PC-3 (cell line): ENCODE results near the gene SVIL.

ENCODE experiments used
- EZH2 ChIP-seq: fragments of 300-600 bp; sonication (generic); IDR thresholded peaks from one replicate; pipeline ENCODE4 v1.6.1; 2017; ENCODE audit warnings: antibody characterized with exemption, mild to moderate bottlenecking, low read length; ENCODE audit not compliant: unreplicated experiment
- EZH2phosphoT487 ChIP-seq: fragments of 300-600 bp; sonication (generic); IDR thresholded peaks from 2 replicates; pipeline ENCODE4 v1.6.1; 2018; ENCODE audit warnings: mild to moderate bottlenecking, antibody characterized with exemption, low read length, borderline replicate concordance
- TF ChIP-seq, protein P1 (sequence below): fragments of 300-600 bp; sonication (generic); conservative IDR thresholded peaks from 2 replicates; pipeline ENCODE4 v1.5.1; 2017; ENCODE audit warnings: antibody characterized with exemption, low read depth, mild to moderate bottlenecking, low read length

DNA sequence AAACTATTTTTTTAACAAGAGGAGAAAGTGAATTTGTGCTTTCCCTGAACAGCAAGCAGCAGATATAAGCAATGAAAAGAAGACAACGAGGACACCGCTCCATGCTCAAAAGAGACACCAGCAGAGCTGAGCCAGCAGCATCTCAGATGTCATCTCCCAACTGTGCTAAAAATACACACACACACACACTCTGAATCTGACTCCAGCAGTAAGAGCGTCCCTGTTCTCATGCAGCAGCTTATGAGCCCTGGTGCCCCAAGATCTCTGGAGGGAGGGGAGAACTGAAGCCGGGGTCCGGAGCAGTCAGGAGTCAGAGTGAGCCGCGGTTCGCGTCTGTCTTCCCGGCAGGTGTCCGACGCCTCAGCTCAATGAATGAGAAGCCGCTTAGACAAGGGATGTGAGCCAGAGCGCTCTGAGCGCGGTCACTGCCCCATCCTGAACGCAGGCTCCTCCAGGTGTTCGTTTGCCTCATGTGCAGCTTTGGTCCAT lies 49.2 kb downstream of the SVIL start:
- TF ChIP-seq EZH2 (no peak), EZH2phosphoT487 (no peak)
- TF ChIP-seq, protein P1, sequence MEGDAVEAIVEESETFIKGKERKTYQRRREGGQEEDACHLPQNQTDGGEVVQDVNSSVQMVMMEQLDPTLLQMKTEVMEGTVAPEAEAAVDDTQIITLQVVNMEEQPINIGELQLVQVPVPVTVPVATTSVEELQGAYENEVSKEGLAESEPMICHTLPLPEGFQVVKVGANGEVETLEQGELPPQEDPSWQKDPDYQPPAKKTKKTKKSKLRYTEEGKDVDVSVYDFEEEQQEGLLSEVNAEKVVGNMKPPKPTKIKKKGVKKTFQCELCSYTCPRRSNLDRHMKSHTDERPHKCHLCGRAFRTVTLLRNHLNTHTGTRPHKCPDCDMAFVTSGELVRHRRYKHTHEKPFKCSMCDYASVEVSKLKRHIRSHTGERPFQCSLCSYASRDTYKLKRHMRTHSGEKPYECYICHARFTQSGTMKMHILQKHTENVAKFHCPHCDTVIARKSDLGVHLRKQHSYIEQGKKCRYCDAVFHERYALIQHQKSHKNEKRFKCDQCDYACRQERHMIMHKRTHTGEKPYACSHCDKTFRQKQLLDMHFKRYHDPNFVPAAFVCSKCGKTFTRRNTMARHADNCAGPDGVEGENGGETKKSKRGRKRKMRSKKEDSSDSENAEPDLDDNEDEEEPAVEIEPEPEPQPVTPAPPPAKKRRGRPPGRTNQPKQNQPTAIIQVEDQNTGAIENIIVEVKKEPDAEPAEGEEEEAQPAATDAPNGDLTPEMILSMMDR = no peak
